ENCODE measurements around the gene ARHGAP20. TPM values are rescaled to one million over a fixed set of nuclear protein-coding genes. Genes with fewer than 3 reads are reported as not detected.

Gene ARHGAP20
- total RNA-seq, 6 experiments from 2014 or later = 0.52 to 1.2 (median 0.92) TPM

- Mint-ChIP-seq H3K4me3 (no peak overlapping the region), H3K27ac (no peak overlapping the region), H3K27me3 (ENCODE audit: insufficient read depth) (no peaks in the 10 kb centered on the region), H3K9me3 (no peaks in the 10 kb centered on the region), H3K36me3 (ENCODE audit: low read depth) (no peaks in the 10 kb centered on the region), H3K4me1 (ENCODE audit: low read depth) (0 out of 2 replicates have a peak, but pooled peaks cover 5% of the 10 kb centered on the region)
- no peak for TF ChIP-seq CTCF (IDR thresholded peaks at IDR 0.05)
- no peak for DNase-seq
Observed at GRCh38 chr11:110614031-110614430, 98.2 kb downstream of the ARHGAP20 start.

- H3K27ac Mint-ChIP-seq = peak overlapping the region; percentile 1; the same call in 1 of the 2 replicates
- H3K4me3 Mint-ChIP-seq = no peak overlapping the region
- no peaks in the 10 kb centered on the region for H3K9me3 Mint-ChIP-seq
- H3K4me1 Mint-ChIP-seq (ENCODE audit: low read depth) = 0 out of 2 replicates have a peak, but pooled peaks cover 5% of the 10 kb centered on the region
- no peak for DNase-seq
- H3K36me3 Mint-ChIP-seq (ENCODE audit: low read depth) = no peaks in the 10 kb centered on the region
- no peaks in the 10 kb centered on the region for H3K27me3 Mint-ChIP-seq (ENCODE audit: insufficient read depth)
- TF ChIP-seq CTCF (IDR thresholded peaks at IDR 0.05) = no peak
Observed at GRCh38 chr11:110613197-110613918, 98.9 kb downstream of the ARHGAP20 start.

GRCh38 chr11:110606415-110606814, 105.8 kb downstream of the ARHGAP20 start:
- no peak overlapping the region for H3K27ac Mint-ChIP-seq
- H3K4me1 Mint-ChIP-seq (ENCODE audit: low read depth) = no peaks in the 10 kb centered on the region
- no peak for DNase-seq
- no peak overlapping the region for H3K4me3 Mint-ChIP-seq
- H3K9me3 Mint-ChIP-seq = no peaks in the 10 kb centered on the region
- no peaks in the 10 kb centered on the region; the same call in 1 of the 2 replicates for H3K27me3 Mint-ChIP-seq (ENCODE audit: insufficient read depth)
- no peaks in the 10 kb centered on the region for H3K36me3 Mint-ChIP-seq (ENCODE audit: low read depth)
- TF ChIP-seq CTCF (IDR thresholded peaks at IDR 0.05) = no peak

GRCh38 chr11:110601936-110602335, 110.3 kb downstream of the ARHGAP20 start:
- no peaks in the 10 kb centered on the region for H3K36me3 Mint-ChIP-seq (ENCODE audit: low read depth)
- no peaks in the 10 kb centered on the region for H3K4me1 Mint-ChIP-seq (ENCODE audit: low read depth)
- H3K4me3 Mint-ChIP-seq = no peak overlapping the region
- no peak for DNase-seq
- TF ChIP-seq CTCF (IDR thresholded peaks at IDR 0.05) = no peak
- no peak overlapping the region for H3K27ac Mint-ChIP-seq
- no peaks in the 10 kb centered on the region for H3K9me3 Mint-ChIP-seq
- no peaks in the 10 kb centered on the region; the same call in 1 of the 2 replicates for H3K27me3 Mint-ChIP-seq (ENCODE audit: insufficient read depth)

GRCh38 chr11:110600322-110600721, 111.9 kb downstream of the ARHGAP20 start:
- H3K27ac Mint-ChIP-seq = no peak overlapping the region
- no peak for DNase-seq
- H3K4me3 Mint-ChIP-seq = no peak overlapping the region
- H3K36me3 Mint-ChIP-seq (ENCODE audit: low read depth) = no peaks in the 10 kb centered on the region
- H3K4me1 Mint-ChIP-seq (ENCODE audit: low read depth) = no peaks in the 10 kb centered on the region
- H3K27me3 Mint-ChIP-seq (ENCODE audit: insufficient read depth) = no peaks in the 10 kb centered on the region; the same call in 1 of the 2 replicates
- TF ChIP-seq CTCF (IDR thresholded peaks at IDR 0.05) = no peak
- no peaks in the 10 kb centered on the region for H3K9me3 Mint-ChIP-seq
